Measurements from ENCODE around the gene FADS2.

The FADS2 gene

DNA sequence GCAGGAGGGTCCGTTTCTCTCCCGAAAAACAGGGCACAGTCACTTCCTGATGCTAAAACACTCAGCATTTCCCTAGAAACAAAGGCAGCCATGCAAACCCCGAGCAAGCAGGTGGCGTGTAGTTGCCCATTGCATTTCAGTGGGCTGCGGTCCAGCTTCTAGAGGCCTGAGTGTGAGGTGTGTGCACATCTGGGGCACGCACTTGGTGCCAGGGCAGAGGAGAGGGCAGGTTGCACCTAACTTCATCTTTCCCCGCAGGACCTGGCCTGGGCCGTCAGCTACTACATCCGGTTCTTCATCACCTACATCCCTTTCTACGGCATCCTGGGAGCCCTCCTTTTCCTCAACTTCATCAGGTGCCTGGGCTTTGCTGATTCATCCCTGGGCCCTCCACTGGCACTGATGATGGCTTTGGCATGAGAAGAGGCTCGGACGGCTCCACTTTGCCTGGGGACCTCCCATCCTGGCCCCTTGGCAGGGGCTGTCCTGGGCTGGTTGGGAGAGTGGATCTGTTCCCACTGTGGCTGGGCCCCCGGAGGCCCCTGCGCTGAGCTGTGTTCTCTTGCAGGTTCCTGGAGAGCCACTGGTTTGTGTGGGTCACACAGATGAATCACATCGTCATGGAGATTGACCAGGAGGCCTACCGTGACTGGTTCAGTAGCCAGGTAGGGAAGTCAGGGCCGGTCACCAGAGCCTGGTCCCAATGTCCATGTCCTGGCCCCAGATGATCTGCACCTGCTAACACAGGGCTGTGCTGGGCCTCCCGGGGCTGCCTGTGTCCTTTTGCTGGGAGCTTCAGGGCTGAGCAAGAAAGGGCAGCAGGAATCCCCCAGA is 34.8 kb downstream of the FADS2 start:
- no peak for DNase-seq (ENCODE audit: low spot score)
- no peak overlapping the region for H3K4me3 ChIP-seq
- TF ChIP-seq, protein P1, sequence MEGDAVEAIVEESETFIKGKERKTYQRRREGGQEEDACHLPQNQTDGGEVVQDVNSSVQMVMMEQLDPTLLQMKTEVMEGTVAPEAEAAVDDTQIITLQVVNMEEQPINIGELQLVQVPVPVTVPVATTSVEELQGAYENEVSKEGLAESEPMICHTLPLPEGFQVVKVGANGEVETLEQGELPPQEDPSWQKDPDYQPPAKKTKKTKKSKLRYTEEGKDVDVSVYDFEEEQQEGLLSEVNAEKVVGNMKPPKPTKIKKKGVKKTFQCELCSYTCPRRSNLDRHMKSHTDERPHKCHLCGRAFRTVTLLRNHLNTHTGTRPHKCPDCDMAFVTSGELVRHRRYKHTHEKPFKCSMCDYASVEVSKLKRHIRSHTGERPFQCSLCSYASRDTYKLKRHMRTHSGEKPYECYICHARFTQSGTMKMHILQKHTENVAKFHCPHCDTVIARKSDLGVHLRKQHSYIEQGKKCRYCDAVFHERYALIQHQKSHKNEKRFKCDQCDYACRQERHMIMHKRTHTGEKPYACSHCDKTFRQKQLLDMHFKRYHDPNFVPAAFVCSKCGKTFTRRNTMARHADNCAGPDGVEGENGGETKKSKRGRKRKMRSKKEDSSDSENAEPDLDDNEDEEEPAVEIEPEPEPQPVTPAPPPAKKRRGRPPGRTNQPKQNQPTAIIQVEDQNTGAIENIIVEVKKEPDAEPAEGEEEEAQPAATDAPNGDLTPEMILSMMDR (IDR thresholded peaks at IDR 0.05): no peak
- H3K27ac ChIP-seq: no peak overlapping the region

DNA sequence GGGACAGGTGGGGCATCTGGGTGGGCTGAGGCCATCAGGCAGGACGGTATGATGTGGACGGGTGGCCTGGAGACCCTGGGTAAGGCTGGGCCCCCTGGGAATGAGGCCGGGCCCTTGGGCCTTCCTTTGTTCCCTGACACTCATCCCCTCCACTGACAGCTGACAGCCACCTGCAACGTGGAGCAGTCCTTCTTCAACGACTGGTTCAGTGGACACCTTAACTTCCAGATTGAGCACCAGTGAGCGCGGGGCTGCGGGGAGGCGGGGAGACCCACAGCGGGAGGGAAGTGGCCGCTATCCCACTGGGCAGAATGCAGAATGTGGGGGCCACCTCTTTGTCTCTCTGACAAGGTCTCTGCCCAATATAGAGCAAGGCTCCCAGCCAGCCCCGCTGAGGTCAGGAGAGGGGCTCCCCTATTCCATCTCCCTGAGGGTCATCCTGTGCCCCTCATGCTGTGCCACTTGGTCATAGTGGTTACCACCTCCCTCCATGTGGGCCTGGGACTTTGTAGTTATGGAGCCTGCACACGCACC is 35.5 kb downstream of the FADS2 start:
- H3K27ac ChIP-seq: no peak overlapping the region
- no peak for DNase-seq (ENCODE audit: low spot score)
- TF ChIP-seq, protein P1 (IDR thresholded peaks at IDR 0.05): no peak
- H3K4me3 ChIP-seq: no peak overlapping the region

DNA sequence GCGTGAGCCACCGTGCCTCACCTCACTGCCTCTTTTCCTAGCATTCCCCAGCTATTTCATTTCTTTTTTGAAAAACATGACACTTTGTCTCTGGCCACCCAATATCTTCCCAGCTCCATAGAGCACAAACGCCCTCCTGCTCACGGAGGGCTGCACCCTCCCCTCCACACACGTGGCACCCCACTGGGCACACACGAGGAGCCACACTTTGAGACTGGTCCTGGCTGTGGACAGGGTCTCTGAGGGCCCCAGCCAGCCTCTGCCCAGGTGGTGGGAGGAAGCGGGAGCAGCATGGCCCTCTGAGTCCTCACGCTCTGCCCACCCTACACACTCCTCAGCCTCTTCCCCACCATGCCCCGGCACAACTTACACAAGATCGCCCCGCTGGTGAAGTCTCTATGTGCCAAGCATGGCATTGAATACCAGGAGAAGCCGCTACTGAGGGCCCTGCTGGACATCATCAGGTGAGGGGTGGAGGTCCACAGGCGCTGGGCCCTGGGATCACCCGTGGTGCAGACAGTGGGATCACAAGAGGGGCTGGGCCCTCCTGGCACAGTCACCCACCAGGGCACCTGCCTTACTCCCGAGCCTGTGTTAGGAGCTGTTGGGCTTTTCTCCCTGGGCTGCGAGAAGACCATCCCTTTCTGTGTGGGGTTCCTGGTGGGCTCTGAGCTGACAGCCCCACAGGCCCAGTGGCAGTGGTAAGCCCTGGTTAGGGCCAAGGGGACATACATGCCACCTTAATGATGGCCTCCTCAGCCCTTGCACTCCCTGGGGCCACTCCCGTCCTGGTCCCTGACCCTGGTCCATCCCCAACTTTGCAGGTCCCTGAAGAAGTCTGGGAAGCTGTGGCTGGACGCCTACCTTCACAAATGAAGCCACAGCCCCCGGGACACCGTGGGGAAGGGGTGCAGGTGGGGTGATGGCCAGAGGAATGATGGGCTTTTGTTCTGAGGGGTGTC is 37.0 kb downstream of the FADS2 start:
- TF ChIP-seq, protein P1 (IDR thresholded peaks at IDR 0.05): no peak
- no peak for DNase-seq (ENCODE audit: low spot score)
- no peak overlapping the region for H3K4me3 ChIP-seq
- H3K27ac ChIP-seq: no peak overlapping the region

DNA sequence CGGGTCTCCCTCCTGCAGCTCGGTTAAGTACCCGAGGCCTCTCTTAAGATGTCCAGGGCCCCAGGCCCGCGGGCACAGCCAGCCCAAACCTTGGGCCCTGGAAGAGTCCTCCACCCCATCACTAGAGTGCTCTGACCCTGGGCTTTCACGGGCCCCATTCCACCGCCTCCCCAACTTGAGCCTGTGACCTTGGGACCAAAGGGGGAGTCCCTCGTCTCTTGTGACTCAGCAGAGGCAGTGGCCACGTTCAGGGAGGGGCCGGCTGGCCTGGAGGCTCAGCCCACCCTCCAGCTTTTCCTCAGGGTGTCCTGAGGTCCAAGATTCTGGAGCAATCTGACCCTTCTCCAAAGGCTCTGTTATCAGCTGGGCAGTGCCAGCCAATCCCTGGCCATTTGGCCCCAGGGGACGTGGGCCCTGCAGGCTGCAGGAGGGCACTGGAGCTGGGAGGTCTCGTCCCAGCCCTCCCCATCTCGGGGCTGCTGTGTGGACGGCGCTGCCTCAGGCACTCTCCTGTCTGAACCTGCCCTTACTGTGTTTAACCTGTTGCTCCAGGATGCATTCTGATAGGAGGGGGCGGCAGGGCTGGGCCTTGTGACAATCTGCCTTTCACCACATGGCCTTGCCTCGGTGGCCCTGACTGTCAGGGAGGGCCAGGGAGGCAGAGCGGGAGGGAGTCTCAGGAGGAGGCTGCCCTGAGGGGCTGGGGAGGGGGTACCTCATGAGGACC is 38.3 kb downstream of the FADS2 start:
- DNase-seq (ENCODE audit: low spot score): no peak
- TF ChIP-seq, protein P1 (IDR thresholded peaks at IDR 0.05): no peak
- Histone ChIP-seq H3K4me3 (no peak overlapping the region), H3K27ac (peak overlapping the region in 1 of 2 donors; percentile 16)

DNA sequence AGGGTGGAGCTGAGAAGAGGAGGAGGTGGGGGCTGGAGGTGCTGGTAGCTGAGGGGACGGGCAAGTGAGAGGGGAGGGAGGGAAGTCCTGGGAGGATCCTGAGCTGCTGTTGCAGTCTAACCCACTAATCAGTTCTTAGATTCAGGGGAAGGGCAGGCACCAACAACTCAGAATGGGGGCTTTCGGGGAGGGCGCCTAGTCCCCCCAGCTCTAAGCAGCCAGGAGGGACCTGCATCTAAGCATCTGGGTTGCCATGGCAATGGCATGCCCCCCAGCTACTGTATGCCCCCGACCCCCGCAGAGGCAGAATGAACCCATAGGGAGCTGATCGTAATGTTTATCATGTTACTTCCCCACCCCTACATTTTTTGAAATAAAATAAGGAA is 38.9 kb downstream of the FADS2 start:
- TF ChIP-seq, protein P1 (IDR thresholded peaks at IDR 0.05): no peak
- DNase-seq (ENCODE audit: low spot score): no peak
- Histone ChIP-seq H3K4me3 (no peak overlapping the region), H3K27ac (peak overlapping the region in 1 of 2 donors; percentile 16)

DNA sequence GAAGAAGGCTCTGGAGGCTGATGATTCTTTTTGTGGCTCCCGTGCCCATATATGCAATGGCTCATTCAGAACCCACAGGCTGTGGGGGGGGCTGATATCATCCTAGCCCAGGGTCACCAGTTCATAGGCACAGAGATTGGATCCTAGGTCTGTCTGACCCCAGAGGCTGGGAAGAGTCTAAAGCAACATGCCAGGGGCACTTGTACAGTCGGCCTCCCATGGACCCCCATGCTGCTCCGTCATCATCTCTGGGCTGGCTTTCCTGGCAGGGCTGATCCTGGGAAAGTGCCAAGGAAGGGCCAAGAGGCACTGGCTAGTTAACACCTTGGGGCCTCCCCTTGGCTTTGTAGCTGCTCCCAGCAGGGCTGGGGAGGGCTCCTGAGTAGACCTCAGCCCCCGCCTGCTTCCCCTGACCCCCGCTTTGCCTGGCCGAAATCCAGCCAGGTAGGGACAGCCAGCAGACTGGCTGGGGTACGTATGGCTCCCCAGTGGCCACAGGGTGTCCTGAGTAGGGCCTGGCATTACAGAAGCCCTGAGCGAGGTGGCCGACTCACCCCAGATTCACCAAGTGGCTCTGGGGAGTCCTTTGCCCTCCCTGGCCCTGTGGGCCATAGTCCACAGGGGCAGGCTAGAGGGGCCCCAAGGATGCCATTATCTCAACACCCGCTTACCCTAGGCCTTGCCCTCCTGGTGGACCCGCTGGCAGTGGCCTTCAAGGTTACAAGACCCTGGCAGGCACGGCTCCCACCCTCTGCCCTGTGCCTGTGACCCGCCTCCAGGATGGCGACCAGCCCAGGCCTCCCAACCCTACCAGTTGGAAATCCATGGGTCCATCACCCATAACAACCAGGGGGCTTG is 40.7 kb downstream of the FADS2 start:
- Histone ChIP-seq H3K4me3 (no peak overlapping the region), H3K27ac (no peak overlapping the region)
- TF ChIP-seq, protein P1 (IDR thresholded peaks at IDR 0.05): no peak
- DNase-seq (ENCODE audit: low spot score): no peak
